RWPE1 (cell line): Measurements from ENCODE around the gene EFCAB11.

ENCODE experiments used
- CTCF ChIA-PET: fragments of 350-600 bp; sonication (Branson Sonifier 250); formaldehyde crosslinking; extraction: SDS; loops from one replicate; lab custom pipeline; 2021; lab: Yijun Ruan, JAX
- POLR2A ChIA-PET: fragments of 400-600 bp; formaldehyde crosslinking; extraction: SDS; loops from one replicate; lab custom pipeline; 2020; ENCODE audit warnings: antibody characterized with exemption; ENCODE audit not compliant: low non-redundant PET; lab: Yijun Ruan, JAX
- DNase-seq: peaks from one replicate; pipeline ENCODE4 v3.0.0; 2012; ENCODE audit warnings: low spot score
- H3K27ac ChIP-seq: fragments of 450-650 bp; 2 replicates; pipeline ENCODE4 v1.5.1; 2017
- TF ChIP-seq, protein P1 (sequence below): fragments of 450-650 bp; conservative IDR thresholded peaks from 2 replicates; pipeline ENCODE4 v1.5.1; 2017; ENCODE audit warnings: low read depth, mild to moderate bottlenecking

Gene EFCAB11, protein sequence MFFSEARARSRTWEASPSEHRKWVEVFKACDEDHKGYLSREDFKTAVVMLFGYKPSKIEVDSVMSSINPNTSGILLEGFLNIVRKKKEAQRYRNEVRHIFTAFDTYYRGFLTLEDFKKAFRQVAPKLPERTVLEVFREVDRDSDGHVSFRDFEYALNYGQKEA

GRCh38 chr14:89954070-89955021 lies at the start of gene EFCAB11:
TSS of gene EFCAB11 (minus strand) at chr14:89954730. CDS start at chr14:89954660, 70 bp downstream.
- ChIA-PET POLR2A (interaction anchor here (0.5 kb wide), 1 partner anchor 347 kb away, joined by 9 read pairs; no protein-coding TSS in a partner anchor), CTCF (interaction anchor here (0.6 to 1.5 kb wide), 7 partner anchors 15 to 927 kb away, joined by 3 to 9 read pairs (median 3); no protein-coding TSS in a partner anchor)
- DNase-seq, result peak; percentile 96
- H3K27ac ChIP-seq, result peak within 1 kb of the TSS; percentile 92
- TF ChIP-seq, protein P1, sequence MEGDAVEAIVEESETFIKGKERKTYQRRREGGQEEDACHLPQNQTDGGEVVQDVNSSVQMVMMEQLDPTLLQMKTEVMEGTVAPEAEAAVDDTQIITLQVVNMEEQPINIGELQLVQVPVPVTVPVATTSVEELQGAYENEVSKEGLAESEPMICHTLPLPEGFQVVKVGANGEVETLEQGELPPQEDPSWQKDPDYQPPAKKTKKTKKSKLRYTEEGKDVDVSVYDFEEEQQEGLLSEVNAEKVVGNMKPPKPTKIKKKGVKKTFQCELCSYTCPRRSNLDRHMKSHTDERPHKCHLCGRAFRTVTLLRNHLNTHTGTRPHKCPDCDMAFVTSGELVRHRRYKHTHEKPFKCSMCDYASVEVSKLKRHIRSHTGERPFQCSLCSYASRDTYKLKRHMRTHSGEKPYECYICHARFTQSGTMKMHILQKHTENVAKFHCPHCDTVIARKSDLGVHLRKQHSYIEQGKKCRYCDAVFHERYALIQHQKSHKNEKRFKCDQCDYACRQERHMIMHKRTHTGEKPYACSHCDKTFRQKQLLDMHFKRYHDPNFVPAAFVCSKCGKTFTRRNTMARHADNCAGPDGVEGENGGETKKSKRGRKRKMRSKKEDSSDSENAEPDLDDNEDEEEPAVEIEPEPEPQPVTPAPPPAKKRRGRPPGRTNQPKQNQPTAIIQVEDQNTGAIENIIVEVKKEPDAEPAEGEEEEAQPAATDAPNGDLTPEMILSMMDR, result peak; percentile 55

GRCh38 chr14:90003526-90004307 lies 49.2 kb upstream of the EFCAB11 start:
- POLR2A ChIA-PET, result no interaction called here
- no peak overlapping the region for H3K27ac ChIP-seq
- CTCF ChIA-PET, result no interaction called here
- no peak for DNase-seq
- TF ChIP-seq, protein P1, result no peak

- POLR2A ChIA-PET, result no interaction called here
- no peak for DNase-seq
- H3K27ac ChIP-seq, result no peak overlapping the region
- CTCF ChIA-PET, result interaction anchor here (0.6 to 0.7 kb wide), 2 partner anchors 624 to 1136 kb away, joined by 3 read pairs; no protein-coding TSS in a partner anchor
- TF ChIP-seq, protein P1, result no peak
Observed at GRCh38 chr14:90000935-90001334, 46.4 kb upstream of the EFCAB11 start.

- DNase-seq, result no peak
- CTCF ChIA-PET, result interaction anchor here (0.6 kb wide), 1 partner anchor 238 kb away, joined by 3 read pairs; no protein-coding TSS in a partner anchor
- H3K27ac ChIP-seq, result no peak overlapping the region
- POLR2A ChIA-PET, result no interaction called here
- TF ChIP-seq, protein P1, result no peak
Observed at GRCh38 chr14:89996963-89997362, 42.4 kb upstream of the EFCAB11 start.

DNA sequence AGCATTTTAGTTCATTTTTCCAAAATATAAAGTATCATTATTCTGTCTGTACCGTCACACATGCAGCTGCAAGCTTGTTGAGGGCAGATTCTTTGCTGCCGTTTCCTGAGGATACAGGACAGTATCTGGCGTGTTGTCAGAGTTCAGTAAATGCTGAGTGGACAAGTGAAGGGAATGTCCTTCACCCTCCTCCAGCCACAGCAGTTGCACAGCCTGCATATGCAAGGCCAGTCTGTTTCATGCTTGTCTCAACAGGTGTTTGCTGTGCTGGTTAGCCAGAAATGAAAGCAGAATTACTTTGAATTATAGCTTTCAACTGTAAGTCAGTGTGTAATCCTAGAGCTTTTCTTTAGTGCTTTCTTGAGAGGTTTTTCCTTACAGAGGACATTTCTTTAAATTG lies 37.7 kb upstream of the EFCAB11 start:
- TF ChIP-seq, protein P1, result no peak
- H3K27ac ChIP-seq, result no peak overlapping the region
- DNase-seq, result no peak
- ChIA-PET CTCF (interaction anchor here (0.7 kb wide), 2 partner anchors 72 to 609 kb away, joined by 3 to 4 read pairs; no protein-coding TSS in a partner anchor), POLR2A (no interaction called here)
